Karpas-422 (cell line): ENCODE measurements around the gene KCNN2. TPM values are rescaled to one million over a fixed set of nuclear protein-coding genes. Genes with fewer than 3 reads are reported as not detected.
A peak's percentile ranks its signal among the peaks of the same experiment; 100 is the strongest.

Experiments used
- DNase-seq: peaks from one replicate; pipeline ENCODE4 v3.0.0-alpha.2; 2015
- H2AFZ ChIP-seq: fragments of 200-600 bp; sonication (generic); 2 replicates; pipeline ENCODE4 v1.6.1; 2014; ENCODE audit warnings: antibody characterized with exemption, low read length, mixed read lengths
- H3K27ac ChIP-seq: fragments of 200-600 bp; sonication (generic); 2 replicates; pipeline ENCODE4 v1.5.1; 2014; ENCODE audit warnings: mild to moderate bottlenecking, low read length, moderate library complexity
- H3K27me3 ChIP-seq: fragments of 200-600 bp; sonication (generic); 2 replicates; pipeline ENCODE4 v1.6.1; 2014; ENCODE audit warnings: low read length, mixed read lengths
- H3K36me3 ChIP-seq: fragments of 200-600 bp; sonication (generic); 2 replicates; pipeline ENCODE4 v1.6.1; 2014; ENCODE audit warnings: low read length, mixed read lengths; ENCODE audit not compliant: insufficient read depth
- H3K4me1 ChIP-seq: fragments of 200-600 bp; sonication (generic); 2 replicates; pipeline ENCODE4 v1.6.1; 2014; ENCODE audit warnings: mild to moderate bottlenecking, low read length, mixed read lengths
- H3K4me2 ChIP-seq: fragments of 200-600 bp; sonication (generic); 2 replicates; pipeline ENCODE4 v1.6.1; 2014; ENCODE audit warnings: low read length, low read depth, mild to moderate bottlenecking; ENCODE audit not compliant: poor library complexity, severe bottlenecking
- H3K4me3 ChIP-seq: fragments of 200-600 bp; sonication (generic); 2 replicates; pipeline ENCODE4 v1.5.1; 2014; ENCODE audit warnings: mild to moderate bottlenecking, antibody characterized with exemption, low read length, mixed read lengths
- H3K79me2 ChIP-seq: fragments of 200-600 bp; sonication (generic); 2 replicates; pipeline ENCODE4 v1.6.1; 2014; ENCODE audit warnings: mild to moderate bottlenecking, low read length, mixed read lengths
- H3K9ac ChIP-seq: fragments of 200-600 bp; sonication (generic); 2 replicates; pipeline ENCODE4 v1.6.0; 2014; ENCODE audit warnings: low read length
- H3K9me2 ChIP-seq: fragments of 200-600 bp; sonication (generic), shearing (Covaris generic); replicated peaks from 2 replicates; pipeline ENCODE4 v1.6.0; 2014; ENCODE audit warnings: mild to moderate bottlenecking, low read length, moderate library complexity; ENCODE audit not compliant: insufficient read depth
- H3K9me3 ChIP-seq: fragments of 300-700, 200-600 bp; sonication (generic); 2 replicates; pipeline ENCODE4 v1.6.1; 2014; ENCODE audit warnings: low read length, mixed read lengths
- H4K20me1 ChIP-seq: fragments of 200-600 bp; sonication (generic); 2 replicates; pipeline ENCODE4 v1.6.1; 2014; ENCODE audit warnings: mild to moderate bottlenecking, antibody characterized with exemption, low read length, low read depth; ENCODE audit not compliant: insufficient read depth
- total RNA-seq: library from RNA; depleted of rRNA; stranded (reverse); fragments of >200 nt; shearing (Covaris generic); gene quantifications from 2 replicates; pipeline ENCODE4 v1.2.3, GENCODE V29; 2014; ENCODE audit warnings: low replicate concordance

The KCNN2 gene
- total RNA-seq, 1 experiment from 2014 or later: not detected

DNA sequence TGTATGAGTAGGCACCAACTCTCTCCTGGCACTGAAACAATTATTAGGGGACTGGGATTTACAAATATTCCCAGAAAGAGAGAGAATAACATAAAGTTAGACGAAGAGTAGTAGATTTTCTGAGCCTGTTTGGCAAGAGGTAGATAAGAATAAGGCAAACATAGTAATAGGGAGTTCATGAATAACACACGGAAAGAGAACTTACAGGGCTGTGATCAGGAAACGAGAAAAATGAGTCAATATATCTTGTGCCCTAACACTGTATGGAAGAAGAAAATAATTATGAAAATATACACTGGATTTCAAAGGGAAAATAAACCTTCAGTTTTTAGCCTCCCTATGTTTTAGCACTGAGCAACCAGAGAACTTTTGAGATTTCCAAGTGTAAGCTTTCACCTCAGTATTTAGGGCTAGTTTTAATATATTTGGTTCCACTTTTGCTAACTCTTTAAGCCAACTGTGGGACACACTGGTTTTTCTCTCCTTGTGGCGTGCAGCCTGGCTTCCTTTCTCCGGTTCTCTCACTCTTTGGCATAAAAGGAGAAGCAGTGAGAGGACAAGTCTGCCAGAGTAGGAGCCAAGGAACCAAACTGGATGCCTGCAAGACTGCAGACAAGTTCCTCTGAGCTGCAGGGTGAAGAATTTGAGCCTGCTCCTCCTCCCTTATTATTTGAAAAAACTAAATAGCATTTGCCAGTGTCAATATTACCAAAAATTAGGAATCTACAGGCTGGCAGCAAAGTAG is 6.6 kb upstream of the KCNN2 start:
- Histone ChIP-seq H3K9me2 (no peaks in the 10 kb centered on the region), H3K9me3 (no peaks in the 10 kb centered on the region), H4K20me1 (no peaks in the 10 kb centered on the region), H3K4me1 (no peaks in the 10 kb centered on the region), H3K9ac (no peak overlapping the region), H3K4me2 (no peak overlapping the region), H3K27ac (no peak overlapping the region), H2AFZ (no peak overlapping the region), H3K27me3 (no peaks in the 10 kb centered on the region), H3K79me2 (no peaks in the 10 kb centered on the region), H3K36me3 (no peaks in the 10 kb centered on the region), H3K4me3 (no peak overlapping the region)
- no peak for DNase-seq

DNA sequence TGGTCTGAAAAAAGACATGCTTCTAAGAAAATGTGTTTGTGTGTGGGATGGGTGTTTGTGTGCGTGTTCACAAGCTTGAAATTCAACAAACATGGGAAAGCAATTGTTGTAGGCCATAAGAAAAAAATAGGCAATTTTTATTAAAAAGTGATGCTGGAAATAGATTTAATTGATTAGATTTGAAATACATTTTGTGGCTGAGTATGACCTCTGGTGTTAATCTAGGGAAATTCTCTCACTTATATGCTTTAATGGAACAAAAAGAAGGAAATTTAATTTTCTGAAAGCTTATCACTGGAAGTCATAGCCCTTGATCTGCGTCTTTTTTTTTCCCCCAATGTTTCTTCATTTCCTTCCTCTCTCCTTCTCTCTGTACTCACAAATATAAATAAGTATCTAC is 3.5 kb upstream of the KCNN2 start:
- peak; percentile 41 for DNase-seq
- H4K20me1 ChIP-seq: no peaks in the 10 kb centered on the region
- H3K4me3 ChIP-seq: no peak overlapping the region
- no peaks in the 10 kb centered on the region for H3K4me1 ChIP-seq
- no peaks in the 10 kb centered on the region for H3K79me2 ChIP-seq
- no peaks in the 10 kb centered on the region for H3K9me2 ChIP-seq
- no peaks in the 10 kb centered on the region for H3K36me3 ChIP-seq
- no peak overlapping the region for H3K27ac ChIP-seq
- H3K9ac ChIP-seq: no peak overlapping the region
- H3K4me2 ChIP-seq: no peak overlapping the region
- no peak overlapping the region for H2AFZ ChIP-seq
- H3K27me3 ChIP-seq: no peaks in the 10 kb centered on the region
- H3K9me3 ChIP-seq: no peaks in the 10 kb centered on the region

DNA sequence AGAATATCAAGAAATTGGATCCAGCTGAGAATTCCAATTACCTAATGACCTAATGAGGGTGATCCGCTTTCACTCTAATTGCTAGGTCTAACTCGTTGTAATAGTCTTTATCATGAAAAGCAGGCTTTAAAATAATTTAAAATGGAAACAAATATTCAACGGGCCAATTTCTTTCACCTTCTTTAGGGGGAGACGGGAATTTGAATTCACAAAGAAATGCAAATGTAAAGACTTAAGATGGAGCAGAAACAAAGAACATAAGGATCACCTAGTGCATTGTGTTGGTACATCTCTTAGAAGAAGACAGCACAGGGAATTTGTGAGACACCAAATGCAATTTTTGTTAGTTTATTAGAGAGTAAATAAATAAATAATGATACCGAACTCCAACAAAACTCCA is 1.5 kb upstream of the KCNN2 start:
- Histone ChIP-seq H4K20me1 (no peaks in the 10 kb centered on the region), H3K9me3 (no peaks in the 10 kb centered on the region), H3K79me2 (no peaks in the 10 kb centered on the region), H3K4me2 (no peak overlapping the region), H3K9ac (no peak overlapping the region), H3K9me2 (no peaks in the 10 kb centered on the region), H3K27ac (no peak overlapping the region), H3K36me3 (no peaks in the 10 kb centered on the region), H3K4me3 (no peak overlapping the region), H3K27me3 (no peaks in the 10 kb centered on the region), H3K4me1 (no peaks in the 10 kb centered on the region), H2AFZ (no peak overlapping the region)
- no peak for DNase-seq

DNA sequence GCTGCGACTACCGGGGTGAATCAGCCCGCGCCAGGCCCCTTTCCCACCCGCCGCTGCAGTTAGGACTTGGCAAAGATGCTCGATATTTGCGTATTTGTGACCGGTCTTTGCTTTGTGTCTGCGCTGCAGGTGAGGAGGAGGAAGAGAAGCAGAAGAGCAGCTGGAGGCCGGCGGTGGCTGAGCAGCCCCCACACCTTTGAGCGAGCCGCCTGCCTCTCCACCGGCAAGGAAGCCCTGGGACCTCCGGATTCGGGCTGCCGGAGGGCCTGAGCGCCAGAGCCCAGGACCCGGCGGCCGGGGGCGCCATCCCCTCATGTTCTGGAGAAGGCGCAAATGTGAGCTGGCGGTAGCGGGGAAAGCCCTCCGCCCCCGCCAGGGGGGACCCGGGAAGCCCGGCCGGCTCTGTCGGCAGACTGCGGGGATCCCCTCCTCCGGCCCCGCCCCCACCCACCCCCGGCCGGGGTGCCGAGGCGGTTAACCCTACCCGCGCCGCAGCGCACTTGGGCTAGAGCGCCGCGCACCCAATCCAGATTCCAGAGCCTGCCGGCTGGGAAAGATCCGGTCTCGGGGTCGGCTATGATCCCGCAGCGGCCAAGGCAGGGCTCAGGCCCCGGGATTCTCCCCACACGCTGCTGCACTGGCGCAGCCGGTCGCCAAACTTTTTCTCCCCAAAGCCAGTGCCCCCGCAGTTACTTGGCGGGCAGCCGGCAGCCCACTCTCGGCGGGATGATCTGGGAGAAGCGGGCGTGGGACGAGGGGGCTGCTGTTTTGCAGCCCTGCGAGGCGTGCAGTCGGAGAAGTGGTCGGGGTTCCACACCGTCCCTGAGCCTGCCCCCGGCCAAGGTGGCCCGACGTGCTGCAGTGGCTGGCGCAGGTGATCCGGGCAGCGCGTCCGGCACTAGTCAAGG is 800 bp upstream of the KCNN2 start:
- Histone ChIP-seq H3K27me3 (no peaks in the 10 kb centered on the region), H3K79me2 (no peaks in the 10 kb centered on the region), H3K27ac (no peak overlapping the region), H3K4me3 (no peak overlapping the region), H3K4me1 (no peaks in the 10 kb centered on the region), H3K9me2 (no peaks in the 10 kb centered on the region), H2AFZ (no peak overlapping the region), H3K9me3 (no peaks in the 10 kb centered on the region), H4K20me1 (no peaks in the 10 kb centered on the region), H3K9ac (no peak overlapping the region), H3K4me2 (no peak overlapping the region), H3K36me3 (no peaks in the 10 kb centered on the region)
- DNase-seq: peak; percentile 44

DNA sequence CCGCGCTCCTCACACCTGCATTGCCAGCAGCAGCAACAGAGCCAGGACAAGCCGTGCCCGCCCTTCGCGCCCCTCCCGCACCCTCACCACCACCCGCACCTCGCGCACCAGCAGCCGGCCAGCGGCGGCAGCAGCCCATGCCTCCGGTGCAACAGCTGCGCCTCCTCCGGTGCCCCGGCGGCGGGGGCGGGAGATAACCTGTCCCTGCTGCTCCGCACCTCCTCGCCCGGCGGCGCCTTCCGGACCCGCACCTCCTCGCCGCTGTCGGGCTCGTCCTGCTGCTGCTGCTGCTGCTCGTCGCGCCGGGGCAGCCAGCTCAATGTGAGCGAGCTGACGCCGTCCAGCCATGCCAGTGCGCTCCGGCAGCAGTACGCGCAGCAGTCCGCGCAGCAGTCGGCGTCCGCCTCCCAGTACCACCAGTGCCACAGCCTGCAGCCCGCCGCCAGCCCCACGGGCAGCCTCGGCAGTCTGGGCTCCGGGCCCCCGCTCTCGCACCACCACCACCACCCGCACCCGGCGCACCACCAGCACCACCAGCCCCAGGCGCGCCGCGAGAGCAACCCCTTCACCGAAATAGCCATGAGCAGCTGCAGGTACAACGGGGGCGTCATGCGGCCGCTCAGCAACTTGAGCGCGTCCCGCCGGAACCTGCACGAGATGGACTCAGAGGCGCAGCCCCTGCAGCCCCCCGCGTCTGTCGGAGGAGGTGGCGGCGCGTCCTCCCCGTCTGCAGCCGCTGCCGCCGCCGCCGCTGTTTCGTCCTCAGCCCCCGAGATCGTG is 517 bp downstream of the KCNN2 start:
- no peaks in the 10 kb centered on the region for H3K9me3 ChIP-seq
- H3K27me3 ChIP-seq: no peaks in the 10 kb centered on the region
- H4K20me1 ChIP-seq: no peaks in the 10 kb centered on the region
- no peaks in the 10 kb centered on the region for H3K79me2 ChIP-seq
- H3K27ac ChIP-seq: no peak overlapping the region
- H3K9ac ChIP-seq: no peak overlapping the region
- H2AFZ ChIP-seq: no peak overlapping the region
- H3K4me3 ChIP-seq: no peak overlapping the region
- H3K4me2 ChIP-seq: no peak overlapping the region
- no peaks in the 10 kb centered on the region for H3K9me2 ChIP-seq
- no peaks in the 10 kb centered on the region for H3K36me3 ChIP-seq
- no peaks in the 10 kb centered on the region for H3K4me1 ChIP-seq
- DNase-seq: no peak

DNA sequence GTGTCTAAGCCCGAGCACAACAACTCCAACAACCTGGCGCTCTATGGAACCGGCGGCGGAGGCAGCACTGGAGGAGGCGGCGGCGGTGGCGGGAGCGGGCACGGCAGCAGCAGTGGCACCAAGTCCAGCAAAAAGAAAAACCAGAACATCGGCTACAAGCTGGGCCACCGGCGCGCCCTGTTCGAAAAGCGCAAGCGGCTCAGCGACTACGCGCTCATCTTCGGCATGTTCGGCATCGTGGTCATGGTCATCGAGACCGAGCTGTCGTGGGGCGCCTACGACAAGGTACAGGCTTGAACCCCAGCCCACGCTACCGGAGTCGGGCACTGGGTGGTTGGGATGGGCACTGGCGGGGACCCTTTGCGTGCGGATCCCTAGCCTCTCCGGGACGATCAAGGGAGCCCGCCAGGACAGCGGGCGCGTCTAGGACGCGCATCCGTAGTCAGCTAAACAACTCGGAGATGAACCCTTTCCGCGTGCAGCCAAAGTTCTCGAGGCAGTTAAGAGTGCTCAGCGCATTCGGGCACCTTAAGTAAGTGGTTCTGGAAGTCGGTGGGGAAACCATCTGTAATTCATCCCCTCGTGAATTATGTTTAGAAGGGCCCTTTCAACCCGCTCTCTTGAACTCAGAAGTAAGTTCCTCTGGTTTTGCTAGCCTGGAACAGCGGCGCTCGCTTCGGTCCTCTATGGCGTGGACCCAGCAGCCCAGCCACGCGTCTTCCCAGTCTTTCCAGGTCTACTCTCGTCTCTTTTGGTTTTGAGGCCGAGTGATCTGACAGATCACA is 1.3 kb downstream of the KCNN2 start:
- no peak overlapping the region for H3K4me3 ChIP-seq
- no peak overlapping the region for H3K9ac ChIP-seq
- H2AFZ ChIP-seq: no peak overlapping the region
- no peaks in the 10 kb centered on the region for H3K79me2 ChIP-seq
- H3K27me3 ChIP-seq: no peaks in the 10 kb centered on the region
- H3K36me3 ChIP-seq: no peaks in the 10 kb centered on the region
- no peak for DNase-seq
- H3K4me2 ChIP-seq: no peak overlapping the region
- no peak overlapping the region for H3K27ac ChIP-seq
- H3K4me1 ChIP-seq: no peaks in the 10 kb centered on the region
- no peaks in the 10 kb centered on the region for H4K20me1 ChIP-seq
- no peaks in the 10 kb centered on the region for H3K9me2 ChIP-seq
- H3K9me3 ChIP-seq: no peaks in the 10 kb centered on the region

DNA sequence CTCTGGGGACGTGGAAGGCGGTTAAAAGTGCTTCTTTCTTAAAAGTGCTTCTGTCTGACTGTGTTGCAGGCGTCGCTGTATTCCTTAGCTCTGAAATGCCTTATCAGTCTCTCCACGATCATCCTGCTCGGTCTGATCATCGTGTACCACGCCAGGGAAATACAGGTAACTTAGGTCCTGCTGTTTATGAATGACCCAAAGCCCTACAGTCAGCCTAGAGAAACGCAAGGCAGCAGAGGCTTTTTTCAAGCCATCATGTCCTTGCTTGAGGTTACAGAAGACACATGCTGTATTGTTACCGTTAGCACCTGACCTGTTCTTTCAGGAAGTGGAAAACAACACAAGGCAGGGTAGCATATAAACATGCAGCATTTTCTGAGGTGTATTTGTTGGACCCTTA is 2.0 kb downstream of the KCNN2 start:
- Histone ChIP-seq H3K9me2 (no peaks in the 10 kb centered on the region), H3K36me3 (no peaks in the 10 kb centered on the region), H3K9me3 (no peaks in the 10 kb centered on the region), H3K4me2 (no peak overlapping the region), H3K4me1 (no peaks in the 10 kb centered on the region), H2AFZ (no peak overlapping the region), H3K9ac (no peak overlapping the region), H3K79me2 (no peaks in the 10 kb centered on the region), H4K20me1 (no peaks in the 10 kb centered on the region), H3K27me3 (no peaks in the 10 kb centered on the region), H3K27ac (no peak overlapping the region), H3K4me3 (no peak overlapping the region)
- no peak for DNase-seq
